ENCODE data around the gene NPAS3. TPM values are rescaled to one million over a fixed set of nuclear protein-coding genes. Genes with fewer than 3 reads are reported as not detected.

The NPAS3 gene
- polyA plus RNA-seq, 4 donors, result 8.5 to 11.0 (median 10.7) TPM

GRCh38 chr14:33792009-33792719, 853.5 kb downstream of the NPAS3 start:
- no peak for DNase-seq (ENCODE audit: low read depth in 4 of 4, low spot score in 3 of 4)

DNA sequence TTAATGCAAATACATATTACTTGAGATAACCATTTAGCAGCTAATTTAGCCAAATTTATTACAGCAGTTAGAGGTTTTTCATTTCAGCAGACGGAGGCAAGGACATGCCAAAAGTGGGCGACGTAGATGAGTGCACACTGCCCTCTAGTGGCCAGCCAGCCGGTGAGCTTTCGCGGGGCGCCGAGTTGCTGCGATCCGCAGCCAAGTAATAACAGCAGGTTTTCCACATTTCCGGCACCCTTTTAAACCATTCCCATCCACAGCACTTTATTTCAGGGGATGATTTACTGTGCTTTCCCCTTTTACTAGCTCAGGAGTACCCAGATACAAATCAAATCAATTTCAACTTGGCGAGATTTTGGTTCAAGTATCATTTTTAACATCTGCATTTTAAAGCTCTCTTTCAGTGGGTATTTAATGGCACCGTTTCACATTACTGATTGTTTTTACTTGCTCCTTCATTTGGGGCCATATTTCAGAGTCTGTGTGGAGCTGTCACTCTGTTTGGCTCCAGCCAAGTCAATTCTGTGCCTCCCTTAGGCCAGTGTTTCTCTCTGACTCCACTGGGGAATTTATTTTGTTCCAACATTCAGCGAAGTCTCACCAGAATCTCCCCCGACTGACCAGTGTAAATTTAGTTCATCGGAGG, 854.2 kb downstream of the NPAS3 start:
- DNase-seq (ENCODE audit: low read depth in 4 of 4, low spot score in 3 of 4), result peak; percentile 80 to 86 (median 80)

GRCh38 chr14:33793398-33794110, 854.9 kb downstream of the NPAS3 start:
- DNase-seq (ENCODE audit: low read depth in 4 of 4, low spot score in 3 of 4), result no peak

- no peak for DNase-seq (ENCODE audit: low read depth in 4 of 4, low spot score in 3 of 4)
Measured at GRCh38 chr14:33794791-33795305, 856.2 kb downstream of the NPAS3 start.

DNA sequence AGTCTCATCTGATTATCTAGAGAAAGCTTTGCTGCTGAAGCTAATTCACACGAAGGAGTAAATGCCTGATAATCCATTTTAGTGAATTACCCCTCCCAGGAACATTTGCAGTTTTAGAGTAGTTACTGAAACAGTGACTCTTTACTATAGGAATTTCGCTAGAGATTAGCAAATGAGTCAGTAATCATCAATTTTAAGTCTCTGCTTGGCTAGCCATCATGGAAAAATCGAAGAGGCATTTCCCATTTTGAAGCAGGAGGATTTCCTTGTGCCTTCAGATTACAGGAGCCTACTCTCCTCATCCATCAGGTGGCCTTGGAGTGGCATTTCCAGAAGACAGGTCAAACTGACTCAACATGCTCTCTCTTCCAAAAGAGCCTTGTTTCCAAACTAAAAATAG, 857.7 kb downstream of the NPAS3 start:
- no peak for DNase-seq (ENCODE audit: low read depth in 4 of 4, low spot score in 3 of 4)

DNA sequence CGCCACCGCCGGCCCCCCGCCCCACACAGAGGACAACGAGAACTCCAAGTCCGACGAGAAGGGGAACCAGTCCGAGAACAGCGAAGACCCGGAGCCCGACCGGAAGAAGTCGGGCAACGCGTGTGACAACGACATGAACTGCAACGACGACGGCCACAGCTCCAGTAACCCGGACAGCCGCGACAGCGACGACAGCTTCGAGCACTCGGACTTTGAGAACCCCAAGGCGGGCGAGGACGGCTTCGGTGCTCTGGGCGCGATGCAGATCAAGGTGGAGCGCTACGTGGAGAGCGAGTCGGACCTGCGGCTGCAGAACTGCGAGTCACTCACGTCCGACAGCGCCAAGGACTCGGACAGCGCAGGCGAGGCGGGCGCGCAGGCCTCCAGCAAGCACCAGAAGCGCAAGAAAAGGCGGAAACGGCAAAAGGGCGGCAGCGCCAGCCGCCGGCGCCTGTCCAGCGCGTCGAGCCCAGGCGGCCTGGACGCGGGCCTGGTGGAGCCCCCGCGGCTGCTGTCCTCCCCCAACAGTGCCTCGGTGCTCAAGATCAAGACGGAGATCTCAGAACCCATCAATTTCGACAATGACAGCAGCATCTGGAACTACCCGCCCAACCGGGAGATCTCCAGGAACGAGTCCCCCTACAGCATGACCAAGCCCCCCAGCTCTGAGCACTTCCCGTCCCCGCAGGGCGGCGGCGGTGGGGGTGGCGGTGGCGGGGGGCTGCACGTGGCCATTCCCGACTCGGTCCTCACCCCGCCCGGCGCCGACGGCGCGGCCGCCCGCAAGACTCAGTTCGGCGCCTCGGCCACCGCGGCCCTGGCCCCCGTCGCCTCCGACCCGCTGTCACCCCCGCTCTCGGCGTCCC, 861.3 kb downstream of the NPAS3 start:
- peak in 1 of 4 donors; percentile 16 for DNase-seq (ENCODE audit: low read depth in 4 of 4, low spot score in 3 of 4)

- no peak for DNase-seq (ENCODE audit: low read depth in 4 of 4, low spot score in 3 of 4)
Measured at GRCh38 chr14:33800735-33801163, 862.1 kb downstream of the NPAS3 start.

DNA sequence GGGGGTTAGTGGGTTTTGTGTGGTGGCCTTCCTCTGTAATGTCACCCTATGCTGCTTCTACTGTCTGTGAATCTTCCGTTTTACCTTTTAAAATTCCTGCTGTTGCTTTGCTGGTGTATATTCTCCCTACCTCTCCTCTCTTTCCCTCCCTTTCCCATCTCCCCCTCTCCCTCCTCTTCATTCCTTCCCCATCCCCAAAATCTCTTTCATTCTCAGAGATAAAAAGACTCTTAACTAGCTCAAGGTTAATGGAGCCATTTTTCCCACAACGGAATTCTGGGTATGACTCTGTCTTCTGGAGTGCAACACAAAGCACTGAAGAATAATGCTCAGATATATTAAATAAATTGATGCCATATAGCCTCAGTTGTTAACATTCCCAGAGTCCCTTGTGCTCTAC, 864.1 kb downstream of the NPAS3 start:
- DNase-seq (ENCODE audit: low read depth in 4 of 4, low spot score in 3 of 4), result no peak

- DNase-seq (ENCODE audit: low read depth in 4 of 4, low spot score in 3 of 4), result no peak
Measured at GRCh38 chr14:33805593-33805992, 866.9 kb downstream of the NPAS3 start.

DNA sequence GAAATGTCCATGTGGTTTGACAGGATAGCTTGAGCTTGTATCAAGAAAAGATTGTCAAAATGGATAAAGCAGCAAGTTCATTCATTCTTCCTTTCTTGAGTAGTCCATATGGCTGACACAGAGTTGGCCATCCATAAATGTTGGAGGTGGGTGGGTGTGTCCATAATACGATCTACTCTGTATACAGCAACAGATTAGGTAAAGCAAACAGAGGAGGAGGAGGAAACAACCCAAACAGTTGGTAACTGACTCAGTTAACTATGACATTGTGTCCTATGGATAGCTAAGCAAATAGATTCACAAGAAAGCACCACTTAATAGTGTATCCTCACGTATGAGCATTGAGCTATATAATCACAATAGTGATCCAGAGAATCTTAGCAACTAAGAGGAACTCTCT, 868.2 kb downstream of the NPAS3 start:
- DNase-seq (ENCODE audit: low read depth in 4 of 4, low spot score in 3 of 4), result no peak

GRCh38 chr14:33808187-33808586, 869.5 kb downstream of the NPAS3 start:
- no peak for DNase-seq (ENCODE audit: low read depth in 4 of 4, low spot score in 3 of 4)

GRCh38 chr14:33809396-33809981, 870.8 kb downstream of the NPAS3 start:
- DNase-seq (ENCODE audit: low read depth in 4 of 4, low spot score in 3 of 4), result no peak

GRCh38 chr14:33810308-33810707, 871.6 kb downstream of the NPAS3 start:
- DNase-seq (ENCODE audit: low read depth in 4 of 4, low spot score in 3 of 4), result no peak

- no peak for DNase-seq (ENCODE audit: low read depth in 4 of 4, low spot score in 3 of 4)
Measured at GRCh38 chr14:33811721-33812120, 873.0 kb downstream of the NPAS3 start.

GRCh38 chr14:33812181-33812580, 873.5 kb downstream of the NPAS3 start:
- DNase-seq (ENCODE audit: low read depth in 4 of 4, low spot score in 3 of 4), result no peak

- DNase-seq (ENCODE audit: low read depth in 4 of 4, low spot score in 3 of 4), result no peak
Measured at GRCh38 chr14:33812601-33813000, 873.9 kb downstream of the NPAS3 start.

DNA sequence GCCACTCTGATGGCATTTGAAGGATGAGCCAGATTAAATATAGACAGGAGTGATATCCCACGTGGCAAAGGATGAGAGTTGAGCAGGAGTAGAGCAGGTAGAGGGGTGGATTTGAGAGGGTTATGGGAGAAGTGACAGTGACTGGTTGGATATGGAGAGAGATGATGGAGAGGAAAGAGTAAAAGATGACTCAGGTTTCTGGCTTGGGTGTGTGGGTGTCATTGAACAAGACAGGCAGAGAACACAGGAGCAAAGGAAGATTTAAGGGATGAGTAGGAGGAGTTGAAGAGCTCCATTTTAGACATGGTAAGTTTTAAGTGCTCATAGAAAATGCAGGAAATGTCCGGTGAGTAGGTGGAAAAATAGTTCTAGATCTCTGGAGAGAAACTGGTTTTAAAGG, 875.3 kb downstream of the NPAS3 start:
- no peak for DNase-seq (ENCODE audit: low read depth in 4 of 4, low spot score in 3 of 4)

DNA sequence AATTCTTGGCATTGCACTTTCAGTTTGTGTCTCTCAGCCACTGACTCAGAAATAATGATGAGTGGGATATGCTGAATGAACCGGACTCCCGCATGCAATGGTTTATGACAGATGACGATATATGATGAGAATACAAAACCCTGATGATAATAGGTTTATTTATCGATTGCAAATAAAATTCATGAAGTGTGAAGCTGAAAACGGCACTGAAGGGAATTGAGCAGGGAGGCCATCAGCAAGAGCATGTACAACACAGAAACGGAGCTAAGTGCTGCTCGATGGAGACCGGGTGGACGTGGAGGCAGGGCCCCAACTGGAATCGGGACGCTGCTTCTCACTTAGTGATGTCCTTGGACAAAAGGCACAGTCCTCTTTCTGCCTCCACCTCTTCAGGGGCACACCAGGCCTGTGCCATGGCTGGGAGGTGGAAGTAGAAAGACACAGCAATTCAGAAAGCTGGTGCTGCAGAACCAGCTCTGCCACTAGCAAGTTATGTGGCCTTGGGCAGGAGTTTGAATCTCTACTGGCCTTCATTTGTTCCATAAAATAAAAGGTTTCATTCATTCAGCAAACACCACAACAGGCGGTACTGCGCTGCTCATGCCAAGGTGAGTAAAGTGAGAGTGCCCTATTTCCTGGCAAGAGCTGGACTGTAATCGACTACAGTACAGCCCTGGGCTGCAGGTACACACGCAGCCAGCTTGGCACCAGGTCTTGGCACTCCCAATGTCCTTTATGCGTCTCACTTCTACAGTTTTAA, 895.2 kb downstream of the NPAS3 start:
- DNase-seq (ENCODE audit: low read depth in 4 of 4, low spot score in 3 of 4), result no peak

GRCh38 chr14:33834466-33835260, 896.0 kb downstream of the NPAS3 start:
- no peak for DNase-seq (ENCODE audit: low read depth in 4 of 4, low spot score in 3 of 4)
